GM18499 (cell line): ENCODE measurements around the gene UNC80.

Source experiments
- ATAC-seq: cut with Tn5 transposase; IDR thresholded peaks from one replicate; pipeline ENCODE4 v1.9.1; 2021; ENCODE audit warnings: moderate number of reproducible peaks; ENCODE audit not compliant: insufficient read depth, unreplicated experiment

UNC80 gene

GRCh38 chr2:210002158-210003157 lies 230.8 kb downstream of the UNC80 start, which contains the start of gene RPE:
RPE (plus strand) TSS chr2:210002638; CDS start chr2:210002662, 24 bp downstream.
- peak; percentile 95 for ATAC-seq

GRCh38 chr2:210003359-210003758 lies 231.7 kb downstream of the UNC80 start:
- no peak for ATAC-seq

- no peak for ATAC-seq
Observed at GRCh38 chr2:210004881-210005280, 233.2 kb downstream of the UNC80 start.

DNA sequence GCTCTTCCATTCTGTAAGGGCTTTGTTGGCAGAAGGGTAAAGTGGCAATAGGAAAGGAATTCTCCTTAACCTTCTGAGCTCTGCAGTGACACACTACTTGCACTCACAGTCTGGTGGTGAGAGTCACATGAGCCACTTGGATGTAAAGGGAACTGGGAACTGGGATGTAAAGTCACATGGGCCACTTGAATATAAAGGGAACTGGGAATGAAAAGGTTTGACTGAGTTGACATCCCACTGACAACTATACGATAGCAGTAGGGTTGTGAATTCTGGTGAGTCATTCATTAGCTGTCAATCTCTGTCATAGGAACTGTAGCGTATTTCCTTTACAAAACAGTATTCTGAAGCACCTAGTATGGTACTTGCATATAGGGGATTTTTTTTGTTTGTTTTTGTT lies 236.3 kb downstream of the UNC80 start:
- ATAC-seq, result no peak

- no peak for ATAC-seq
Observed at GRCh38 chr2:210009126-210009525, 237.5 kb downstream of the UNC80 start.

DNA sequence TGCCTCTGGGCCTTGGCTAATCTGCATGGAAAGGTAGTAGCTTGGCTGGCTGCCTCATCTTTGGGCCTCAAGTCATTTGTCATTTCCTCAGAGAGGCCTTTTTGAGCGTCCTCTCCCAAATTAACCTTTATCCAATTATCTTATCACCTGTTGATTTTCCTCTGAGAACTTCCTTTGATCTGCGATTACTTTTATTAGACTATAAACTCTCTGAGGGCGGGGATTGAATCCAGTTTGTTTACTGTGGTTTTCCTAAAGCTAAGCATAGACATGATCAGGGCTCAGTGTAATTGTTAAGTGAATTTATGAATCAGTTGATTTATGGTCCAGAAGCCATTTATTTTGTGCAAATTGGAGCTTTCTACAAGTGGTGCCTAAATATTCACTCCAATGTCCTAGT lies 238.3 kb downstream of the UNC80 start:
- ATAC-seq, result no peak

- no peak for ATAC-seq
Observed at GRCh38 chr2:210020138-210020537, 248.5 kb downstream of the UNC80 start.

DNA sequence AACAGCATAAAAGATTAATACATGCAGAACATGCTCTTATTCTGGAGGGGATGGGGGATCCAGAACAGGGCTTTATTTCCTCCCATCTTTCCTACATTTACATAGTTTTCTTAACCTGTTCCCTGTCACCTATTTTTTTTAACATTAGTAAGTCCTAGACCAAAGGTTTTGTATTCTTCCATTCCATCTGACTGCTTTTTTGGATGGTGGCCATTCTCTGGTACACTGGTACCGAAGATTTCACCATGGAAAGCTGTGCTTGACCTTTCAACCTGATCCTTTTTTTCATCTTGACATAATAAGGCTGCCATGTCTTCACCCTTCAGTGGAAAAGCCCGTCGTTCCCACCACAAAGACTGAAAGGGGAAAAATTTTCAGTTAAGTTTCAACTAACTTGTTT lies 251.2 kb downstream of the UNC80 start:
- ATAC-seq, result no peak

- ATAC-seq, result no peak
Observed at GRCh38 chr2:210027608-210028007, 256.0 kb downstream of the UNC80 start.

DNA sequence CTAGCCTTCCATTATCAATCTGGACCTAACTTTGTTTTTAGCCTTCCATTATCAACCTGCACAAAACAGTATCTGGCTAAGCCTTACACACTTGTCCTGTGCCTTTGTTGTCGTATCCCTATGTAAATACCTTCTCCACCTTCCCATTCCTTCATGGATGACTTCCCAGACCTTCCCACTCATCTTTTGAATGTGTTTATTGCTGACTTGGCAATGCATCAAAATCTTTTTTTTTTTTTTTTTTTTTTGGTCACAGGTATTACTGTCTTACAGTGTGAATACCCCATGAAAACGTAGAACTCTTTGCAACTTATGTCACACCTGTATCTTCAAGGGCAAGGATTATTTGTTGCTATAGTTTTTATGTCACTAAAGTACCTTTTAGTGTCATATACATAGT lies 256.5 kb downstream of the UNC80 start:
- ATAC-seq, result no peak

GRCh38 chr2:210034087-210034683 lies 262.6 kb downstream of the UNC80 start:
- ATAC-seq, result no peak

DNA sequence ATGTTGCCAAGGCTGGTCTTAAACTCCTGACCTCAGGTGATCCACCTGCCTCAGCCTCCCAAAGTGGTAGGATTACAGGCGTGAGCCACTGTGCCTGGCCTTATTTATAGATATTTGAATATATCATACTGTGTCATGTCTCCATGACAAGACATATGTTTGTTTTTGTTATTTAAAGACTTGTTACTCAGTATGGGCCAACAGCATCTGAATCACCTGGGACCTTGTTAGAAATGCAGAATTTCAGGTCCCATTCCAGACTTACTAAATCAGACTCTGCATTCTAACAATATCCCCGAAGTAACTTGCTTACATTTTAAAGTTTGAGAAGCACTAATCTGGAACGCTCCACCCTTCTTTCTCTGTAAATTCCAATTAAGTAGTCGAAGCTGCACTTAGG lies 264.0 kb downstream of the UNC80 start:
- ATAC-seq, result no peak

DNA sequence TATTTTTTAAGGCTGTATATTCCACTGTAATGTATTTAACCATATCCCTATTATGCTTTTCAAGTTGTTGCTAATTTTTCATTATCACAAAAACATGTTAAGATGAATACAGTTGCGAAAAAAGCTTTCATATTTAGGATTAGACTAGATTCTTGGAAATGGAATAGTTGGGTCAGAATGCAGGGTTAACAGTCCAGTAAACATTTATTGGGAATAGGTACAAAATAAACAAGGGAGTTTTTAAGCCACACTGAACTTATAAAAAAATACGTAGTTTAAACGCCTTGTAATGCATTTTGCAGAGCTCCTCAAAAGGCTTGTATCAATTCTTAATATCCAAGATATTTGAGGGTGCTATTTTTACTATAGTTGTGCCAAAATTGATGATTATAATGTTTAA lies 266.4 kb downstream of the UNC80 start:
- no peak for ATAC-seq

DNA sequence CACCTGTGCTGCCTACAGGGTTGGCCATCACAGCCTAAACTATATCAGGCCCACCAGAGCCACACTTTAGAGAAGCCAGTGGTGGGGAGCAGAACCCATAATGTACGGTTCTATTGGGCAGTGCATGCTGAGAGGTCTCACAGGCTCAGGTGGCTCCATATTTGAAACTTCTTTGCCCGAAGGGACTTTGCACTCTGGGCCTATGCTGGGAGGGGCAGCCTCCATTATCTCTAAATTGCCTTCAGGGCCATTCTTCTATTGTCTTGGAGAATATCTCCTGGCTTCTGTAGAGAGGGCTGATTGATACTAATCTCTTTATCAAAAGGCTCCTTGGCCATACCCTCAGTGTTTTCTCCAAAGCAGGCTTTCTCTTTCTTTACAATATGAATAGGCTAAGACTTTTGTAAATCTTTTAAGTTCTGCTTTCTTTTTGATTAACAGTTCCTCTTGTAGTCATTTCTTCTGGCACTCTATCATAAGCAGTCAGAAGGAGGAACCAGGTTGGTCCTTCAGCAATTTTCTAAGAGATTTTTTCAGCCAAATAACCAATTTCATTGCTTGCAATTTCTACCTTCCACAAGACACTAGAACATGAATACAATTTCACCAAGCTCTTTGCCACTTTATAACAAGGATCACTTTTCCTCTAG lies 275.3 kb downstream of the UNC80 start:
- no peak for ATAC-seq
